GM12878 (cell line): ENCODE results near the gene POLD2. TPM values are rescaled to one million over a fixed set of nuclear protein-coding genes. Genes with fewer than 3 reads are reported as not detected.

Experiments
- ATAC-seq: fragments of 200-7000 bp; cut with Tn5 transposase; 3 replicates; pipeline ENCODE4 v1.9.1; 2020; ENCODE audit warnings: mild to moderate bottlenecking, moderate library complexity
- BruUV-seq: library from RNA; stranded (reverse); fragments of 400-500 nt; replicated peaks from 2 replicates; lab custom pipeline; 2021; lab: Mats Ljungman, UMichigan
- CTCF ChIA-PET: fragments of 300-600 bp; sonication (Branson Sonifier 250); formaldehyde crosslinking; extraction: SDS; loops from one replicate; lab custom pipeline; 2021; ENCODE audit warnings: inconsistent platforms; lab: Yijun Ruan, JAX
- POLR2A ChIA-PET: fragments of 350-600 bp; formaldehyde crosslinking; extraction: SDS; loops from one replicate; lab custom pipeline; 2021; ENCODE audit warnings: inconsistent platforms; lab: Charles Lee
- RAD21 ChIA-PET: fragments of 300-600 bp; sonication (Branson Sonifier 250); formaldehyde crosslinking; loops from one replicate; lab custom pipeline; 2023; ENCODE audit warnings: antibody characterized with exemption; ENCODE audit not compliant: unreplicated experiment; lab: Charles Lee
- SMC1A ChIA-PET: fragments of 300-600 bp; sonication (Branson Sonifier 250); formaldehyde crosslinking; loops from one replicate; lab custom pipeline; 2023; ENCODE audit not compliant: unreplicated experiment, uncharacterized antibody; lab: Charles Lee
- DNase-seq: peaks from one replicate; pipeline ENCODE4 v3.0.0-alpha.2; 2011; ENCODE audit warnings: low read depth, low spot score
- FAIRE-seq: peaks from 3 replicates; lab custom pipeline; 2011; peaks lifted over from hg19 to GRCh38; lab: Jason Lieb, UNC
- H2AFZ ChIP-seq: 2 replicates; pipeline ENCODE4 v1.6.0; 2011; ENCODE audit warnings: low read depth, low read length, control low read depth; ENCODE audit not compliant: control insufficient read depth
- H3K27ac ChIP-seq: 2 replicates; pipeline ENCODE4 v1.5.1; 2011; ENCODE audit warnings: control low read depth; ENCODE audit not compliant: control insufficient read depth, insufficient read depth
- H3K27me3 ChIP-seq, 2 experiments: replicated peaks in 1 of 2; 2 replicates each; pipeline versions ENCODE4 v1.6.0 to v1.6.1; 2011; ENCODE audit warnings: low read length in 1 of 2; ENCODE audit not compliant: control insufficient read depth in 2 of 2, insufficient read depth in 2 of 2
- H3K36me3 ChIP-seq, 2 experiments: 2 replicates each; pipeline ENCODE4 v1.5.1; 2011; ENCODE audit warnings: low read length in 1 of 2; ENCODE audit not compliant: control insufficient read depth in 2 of 2, insufficient read depth in 2 of 2
- H3K4me1 ChIP-seq: 2 replicates; pipeline ENCODE4 v1.6.1; 2011; ENCODE audit warnings: mild to moderate bottlenecking, low read length, moderate library complexity, mixed read lengths; ENCODE audit not compliant: control insufficient read depth, insufficient read depth
- H3K4me2 ChIP-seq: 2 replicates; pipeline ENCODE4 v1.6.0; 2011; ENCODE audit warnings: control low read depth; ENCODE audit not compliant: control insufficient read depth, insufficient read depth
- H3K4me3 ChIP-seq: fragments of 200-600 bp; sonication (generic); 2 replicates; pipeline ENCODE4 v1.5.1; 2016
- H3K79me2 ChIP-seq: 2 replicates; pipeline ENCODE4 v1.6.0; 2011; ENCODE audit warnings: low read length; ENCODE audit not compliant: control insufficient read depth, insufficient read depth
- H3K9ac ChIP-seq: 2 replicates; pipeline ENCODE4 v1.8.0; 2011; ENCODE audit warnings: low read length, control low read depth, mixed read lengths; ENCODE audit not compliant: control insufficient read depth, insufficient read depth
- H3K9me3 ChIP-seq: replicated peaks from 3 replicates; pipeline ENCODE4 v1.5.1; 2011; ENCODE audit warnings: mild to moderate bottlenecking, low read length; ENCODE audit not compliant: control insufficient read depth, insufficient read depth
- H4K20me1 ChIP-seq: 2 replicates; pipeline ENCODE4 v1.6.0; 2011; ENCODE audit not compliant: control insufficient read depth, insufficient read depth
- E2F4 ChIP-seq: IDR thresholded peaks from 2 replicates; pipeline ENCODE4 v1.6.1; 2012; ENCODE audit warnings: low read depth, low read length, improper control_type of control experiment
- GABPA ChIP-seq: IDR thresholded peaks from 2 replicates; pipeline ENCODE4 v1.6.1; 2014; ENCODE audit warnings: antibody characterized with exemption, low read depth, mild to moderate bottlenecking, inconsistent platforms
- HCFC1 ChIP-seq: fragments of 150-350 bp; IDR thresholded peaks from 2 replicates; pipeline ENCODE4 v1.6.1; 2014; ENCODE audit warnings: low read length
- MEF2B ChIP-seq: fragments of 450-650 bp; IDR thresholded peaks from 2 replicates; pipeline ENCODE4 v1.6.1; 2018; ENCODE audit warnings: mild to moderate bottlenecking, moderate library complexity; ENCODE audit not compliant: partially characterized antibody, poor library complexity, severe bottlenecking
- MTA3 ChIP-seq: IDR thresholded peaks from 2 replicates; pipeline ENCODE4 v1.6.1; 2012; ENCODE audit warnings: low read length, inconsistent platforms, borderline replicate concordance
- NFIC ChIP-seq: IDR thresholded peaks from 2 replicates; pipeline ENCODE4 v1.6.1; 2012; ENCODE audit warnings: low read depth, mild to moderate bottlenecking, inconsistent platforms, low read length, moderate library complexity
- POLR2A ChIP-seq: IDR thresholded peaks from 2 replicates; pipeline ENCODE4 v1.6.1; 2011; ENCODE audit warnings: low read depth, mild to moderate bottlenecking, low read length
- POLR2AphosphoS5 ChIP-seq: IDR thresholded peaks from 2 replicates; pipeline ENCODE4 v1.6.1; 2011; ENCODE audit warnings: mild to moderate bottlenecking, low read length, inconsistent platforms
- RUNX3 ChIP-seq: IDR thresholded peaks from 2 replicates; pipeline ENCODE4 v1.6.1; 2012; ENCODE audit warnings: low read length, inconsistent platforms
- STAT3 ChIP-seq: IDR thresholded peaks from 2 replicates; pipeline ENCODE4 v1.6.1; 2011; ENCODE audit warnings: low read depth, low read length, improper control_type of control experiment
- TCF3 ChIP-seq: IDR thresholded peaks from 2 replicates; pipeline ENCODE4 v1.6.1; 2012; ENCODE audit warnings: low read depth, mild to moderate bottlenecking, low read length, borderline replicate concordance; ENCODE audit not compliant: insufficient read depth
- WGBS: methylation state at CpG from one replicate; pipeline ENCODE4 v1.1.6; 2016; ENCODE audit warnings: low lambda C conversion rate; ENCODE audit not compliant: insufficient replicate concordance, insufficient coverage; ENCODE audit errors: missing lambda C conversion rate; 5-methylcytosine and 5-hydroxymethylcytosine counted together
- in situ Hi-C: fragments of 300-500 bp; cut with MboI; formaldehyde crosslinking; loops from 9 replicates; pipeline ENCODE4 v1.14.3; 2018; ENCODE audit warnings: mixed read lengths
- intact Hi-C: fragments of 100-400 bp; cut with micrococcal nuclease; formaldehyde crosslinking; loops from one replicate; pipeline ENCODE4 v1.14.2; 2022; ENCODE audit not compliant: unreplicated experiment
- polyA plus RNA-seq, 11 experiments: library from polyadenylated mRNA; depleted of rRNA in 4 of 11; unstranded in 6 of 11; stranded (reverse) in 5 of 11; fragments of >200 nt; fragmentation: Nextera tagmentation in 4 of 11; fragmentation: Illumina TruSeq in 1 of 11; extraction: Ambion mirVana in 4 of 11; extraction: Trizol in 1 of 11; gene quantifications; 1 replicate in 1 of 11; 2 replicates in 10 of 11; pipeline versions ENCODE4 v1.2.1 to v1.2.3, GENCODE V29; 2011 to 2016; ENCODE audit warnings: inconsistent platforms in 2 of 11, missing spikeins in 2 of 11, low read depth in 1 of 11
- total RNA-seq, 4 experiments: library from RNA; depleted of rRNA in 3 of 4; stranded (reverse); fragments of >200 nt in 3 of 4; fragmentation: Illumina TruSeq in 1 of 4; extraction: Trizol in 1 of 4; gene quantifications; 2 replicates each; pipeline versions ENCODE4 v1.2.1 to v1.2.3, GENCODE V29; 2013 to 2021
- TF ChIP-seq, protein P1 (sequence below): IDR thresholded peaks from 2 replicates; pipeline ENCODE4 v1.6.1; 2011; ENCODE audit warnings: mild to moderate bottlenecking, low read depth, low read length, moderate library complexity; ENCODE audit not compliant: insufficient replicate concordance
- TF ChIP-seq, protein P2 (sequence below): IDR thresholded peaks from 2 replicates; pipeline ENCODE4 v1.6.1; 2011; ENCODE audit warnings: borderline replicate concordance, low read depth, mild to moderate bottlenecking, moderate library complexity, low read length; ENCODE audit not compliant: insufficient read depth, poor library complexity, severe bottlenecking
- TF ChIP-seq, protein P3 (sequence below): IDR thresholded peaks from 2 replicates; pipeline ENCODE4 v1.6.1; 2012; ENCODE audit warnings: low read length, inconsistent platforms

The POLD2 gene
- total and polyA plus RNA-seq, 10 of the 15 experiments (the other 5 are each of a cell fraction or from before 2014, with no cell fraction given): 19.1 to 287 (median 169) TPM

DNA sequence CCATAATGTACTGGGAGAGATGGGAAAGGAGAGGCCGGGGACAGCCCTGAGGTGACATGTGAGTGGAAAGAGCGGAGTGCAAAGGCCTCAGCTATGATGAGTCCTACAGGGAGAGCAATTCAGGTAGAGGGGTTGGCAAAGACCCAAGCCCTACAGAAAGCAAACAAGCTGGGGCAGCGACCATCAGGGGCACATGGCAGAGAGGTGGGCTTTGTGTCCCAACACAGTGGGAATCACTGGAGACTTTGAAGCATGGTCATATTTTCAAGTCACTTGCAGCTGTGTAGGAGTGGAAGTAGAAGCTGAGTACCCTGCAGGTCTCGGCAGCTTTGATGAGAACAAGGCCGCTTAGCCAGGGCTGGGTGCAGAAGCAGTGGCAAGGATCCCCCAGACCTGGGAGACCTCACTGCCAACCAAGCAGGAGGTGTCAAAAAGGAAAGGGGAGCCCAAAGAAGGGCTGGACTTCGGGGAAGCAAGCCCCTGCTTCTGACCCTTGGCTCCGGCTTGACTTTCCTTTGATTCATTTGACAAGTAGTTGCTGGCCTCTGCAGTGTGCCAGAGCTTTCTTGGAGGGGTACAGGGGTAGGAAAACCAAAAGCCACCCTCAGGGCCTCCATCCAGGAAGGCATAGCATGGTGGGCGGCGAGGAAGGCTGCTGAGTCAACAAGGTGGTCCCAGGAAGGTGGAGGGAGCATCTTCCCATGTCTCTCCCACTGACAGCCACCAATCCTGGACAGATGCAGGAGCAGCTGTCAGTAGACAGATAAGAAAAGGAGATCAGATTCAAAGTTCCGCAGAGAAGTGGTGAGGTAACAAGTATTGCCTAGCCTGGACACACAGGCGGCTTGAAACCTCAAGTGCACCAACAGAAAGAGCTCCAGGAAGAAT is 56.0 kb downstream of the POLD2 start:
- H3K27ac ChIP-seq: no peak overlapping the region
- no peak overlapping the region for H2AFZ ChIP-seq
- POLR2A ChIA-PET: interaction anchor here (0.6 to 1.4 kb wide), 3 partner anchors 14 to 129 kb away, joined by 3 to 8 read pairs (median 3); no protein-coding TSS in a partner anchor
- H3K27me3 ChIP-seq: no peaks in the 10 kb centered on the region
- SMC1A ChIA-PET: interaction anchor here (1.7 kb wide), 1 partner anchor 23 kb away, joined by 4 read pairs; the partner anchor contains the start of gene DBNL
- H3K9me3 ChIP-seq: no peaks in the 10 kb centered on the region
- H3K9ac ChIP-seq: no peak overlapping the region
- WGBS: 49% methylated on average over 11 of the region's 11 CpGs
- intact Hi-C loops (no loop called here), in situ Hi-C loops (no loop called here)
- TF ChIP-seq MEF2B (no peak), GABPA (no peak), TCF3 (no peak), POLR2AphosphoS5 (peak; percentile 15; the same call in 1 of the 2 replicates), STAT3 (no peak), RUNX3 (0 out of 2 replicates have a peak, but pooled peaks have one; percentile 3), MTA3 (peak; percentile 75; the same call in 1 of the 2 replicates), POLR2A (peak; percentile 61), HCFC1 (no peak), E2F4 (no peak), NFIC (0 out of 2 replicates have a peak, but pooled peaks have one; percentile 11)
- TF ChIP-seq, protein P1, sequence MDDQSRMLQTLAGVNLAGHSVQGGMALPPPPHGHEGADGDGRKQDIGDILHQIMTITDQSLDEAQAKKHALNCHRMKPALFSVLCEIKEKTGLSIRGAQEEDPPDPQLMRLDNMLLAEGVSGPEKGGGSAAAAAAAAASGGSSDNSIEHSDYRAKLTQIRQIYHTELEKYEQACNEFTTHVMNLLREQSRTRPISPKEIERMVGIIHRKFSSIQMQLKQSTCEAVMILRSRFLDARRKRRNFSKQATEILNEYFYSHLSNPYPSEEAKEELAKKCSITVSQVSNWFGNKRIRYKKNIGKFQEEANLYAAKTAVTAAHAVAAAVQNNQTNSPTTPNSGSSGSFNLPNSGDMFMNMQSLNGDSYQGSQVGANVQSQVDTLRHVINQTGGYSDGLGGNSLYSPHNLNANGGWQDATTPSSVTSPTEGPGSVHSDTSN: peak; percentile 13
- TF ChIP-seq, protein P2, sequence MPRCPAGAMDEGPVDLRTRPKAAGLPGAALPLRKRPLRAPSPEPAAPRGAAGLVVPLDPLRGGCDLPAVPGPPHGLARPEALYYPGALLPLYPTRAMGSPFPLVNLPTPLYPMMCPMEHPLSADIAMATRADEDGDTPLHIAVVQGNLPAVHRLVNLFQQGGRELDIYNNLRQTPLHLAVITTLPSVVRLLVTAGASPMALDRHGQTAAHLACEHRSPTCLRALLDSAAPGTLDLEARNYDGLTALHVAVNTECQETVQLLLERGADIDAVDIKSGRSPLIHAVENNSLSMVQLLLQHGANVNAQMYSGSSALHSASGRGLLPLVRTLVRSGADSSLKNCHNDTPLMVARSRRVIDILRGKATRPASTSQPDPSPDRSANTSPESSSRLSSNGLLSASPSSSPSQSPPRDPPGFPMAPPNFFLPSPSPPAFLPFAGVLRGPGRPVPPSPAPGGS: peak; percentile 49
- TF ChIP-seq, protein P3, sequence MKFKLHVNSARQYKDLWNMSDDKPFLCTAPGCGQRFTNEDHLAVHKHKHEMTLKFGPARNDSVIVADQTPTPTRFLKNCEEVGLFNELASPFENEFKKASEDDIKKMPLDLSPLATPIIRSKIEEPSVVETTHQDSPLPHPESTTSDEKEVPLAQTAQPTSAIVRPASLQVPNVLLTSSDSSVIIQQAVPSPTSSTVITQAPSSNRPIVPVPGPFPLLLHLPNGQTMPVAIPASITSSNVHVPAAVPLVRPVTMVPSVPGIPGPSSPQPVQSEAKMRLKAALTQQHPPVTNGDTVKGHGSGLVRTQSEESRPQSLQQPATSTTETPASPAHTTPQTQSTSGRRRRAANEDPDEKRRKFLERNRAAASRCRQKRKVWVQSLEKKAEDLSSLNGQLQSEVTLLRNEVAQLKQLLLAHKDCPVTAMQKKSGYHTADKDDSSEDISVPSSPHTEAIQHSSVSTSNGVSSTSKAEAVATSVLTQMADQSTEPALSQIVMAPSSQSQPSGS: 0 out of 2 replicates have a peak, but pooled peaks have one; percentile 15
- no peaks in the 10 kb centered on the region for H4K20me1 ChIP-seq
- no peaks in the 10 kb centered on the region for H3K4me1 ChIP-seq
- BruUV-seq: no TSS peak
- H3K4me2 ChIP-seq: no peak overlapping the region
- no peak overlapping the region for H3K4me3 ChIP-seq
- peaks cover 0 to 3% of the 10 kb centered on the region in 2 experiments; a peak in 3 of 4 replicates for H3K36me3 ChIP-seq
- ATAC-seq (no peak), DNase-seq (no peak), FAIRE-seq (no peak)
- CTCF ChIA-PET: interaction anchor here (0.8 kb wide), 1 partner anchor 48 kb away, joined by 3 read pairs; no protein-coding TSS in a partner anchor
- H3K79me2 ChIP-seq: no peaks in the 10 kb centered on the region
- RAD21 ChIA-PET: no interaction called here
